HG03064 (cell line): ENCODE measurements around the gene TLE1.

Experiments
- ATAC-seq: cut with Tn5 transposase; IDR thresholded peaks from one replicate; pipeline ENCODE4 v1.9.1; 2021; ENCODE audit warnings: low read depth; ENCODE audit not compliant: unreplicated experiment

TLE1 gene

DNA sequence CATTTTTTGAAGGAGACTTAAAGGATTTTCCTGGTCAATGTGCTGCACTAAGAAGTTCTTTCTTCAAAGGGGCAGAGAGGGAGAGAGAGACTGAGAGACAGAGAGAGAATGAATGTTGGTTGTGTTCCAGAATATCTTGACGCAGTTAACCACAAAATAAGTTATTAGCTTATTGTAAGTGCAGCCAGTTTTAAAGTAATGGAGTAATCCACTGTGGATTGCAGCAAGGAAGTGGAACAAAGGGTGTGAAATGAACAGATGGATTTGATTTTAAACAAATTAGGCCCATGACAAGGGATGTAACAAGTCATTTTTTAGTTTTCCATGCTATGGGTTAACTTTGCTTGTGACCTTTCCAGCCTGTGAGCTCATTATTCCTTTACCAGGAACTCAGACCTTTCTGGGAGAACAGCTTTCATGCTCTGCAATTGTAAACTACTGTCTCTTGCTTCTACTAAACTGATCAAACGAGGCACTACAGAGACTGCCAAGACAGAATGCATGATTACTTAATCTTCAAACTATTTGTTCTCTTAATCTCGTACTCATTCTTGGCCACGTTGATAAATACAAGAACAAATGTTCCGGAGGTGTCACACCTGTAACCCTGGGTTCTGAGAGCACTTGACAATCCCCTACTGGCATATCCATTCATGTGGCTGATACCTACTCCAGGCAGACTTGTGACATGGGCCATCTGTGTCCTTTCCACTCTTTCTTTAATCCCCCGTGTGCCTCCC is 131.1 kb downstream of the TLE1 start:
- ATAC-seq = no peak

GRCh38 chr9:81557452-81558090 is 131.8 kb downstream of the TLE1 start:
- no peak for ATAC-seq

DNA sequence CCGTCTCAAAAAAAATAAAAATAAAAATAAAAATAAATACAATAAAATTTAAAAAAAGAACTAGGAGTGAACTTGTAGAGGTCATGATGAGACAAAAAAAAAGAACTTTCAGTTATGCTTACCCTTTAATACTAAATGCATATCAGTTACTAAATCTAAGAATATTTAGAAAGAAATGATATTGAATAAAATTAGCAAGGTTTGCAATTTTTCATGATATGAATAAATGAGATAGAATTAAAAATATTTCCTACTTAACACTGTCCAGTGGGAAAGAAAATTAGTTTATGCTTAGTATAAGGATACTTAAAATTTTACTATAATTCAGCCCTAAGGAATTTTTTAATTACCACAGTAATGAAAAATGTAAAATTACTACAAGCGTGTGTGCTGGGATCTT is 132.4 kb downstream of the TLE1 start:
- ATAC-seq = no peak

- ATAC-seq = no peak
Observed at GRCh38 chr9:81552581-81552991, 136.8 kb downstream of the TLE1 start.

DNA sequence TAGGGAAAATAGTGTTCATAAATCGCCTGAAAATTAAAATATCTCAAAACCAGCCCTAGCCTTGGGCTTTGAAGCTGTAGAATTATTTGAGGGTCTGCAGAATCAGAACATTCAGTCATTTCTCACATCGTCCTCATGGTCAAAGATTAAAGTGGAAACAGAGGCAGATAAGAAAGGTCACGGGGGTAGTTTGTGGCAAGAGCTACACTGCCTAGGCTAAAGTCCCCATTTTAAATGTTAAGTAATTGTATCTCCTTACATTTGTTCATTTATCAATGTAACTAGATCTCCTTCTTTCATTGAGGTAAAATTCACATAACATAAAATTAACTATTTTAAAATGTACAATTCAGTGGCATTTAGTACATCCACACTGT is 139.2 kb downstream of the TLE1 start:
- no peak for ATAC-seq

DNA sequence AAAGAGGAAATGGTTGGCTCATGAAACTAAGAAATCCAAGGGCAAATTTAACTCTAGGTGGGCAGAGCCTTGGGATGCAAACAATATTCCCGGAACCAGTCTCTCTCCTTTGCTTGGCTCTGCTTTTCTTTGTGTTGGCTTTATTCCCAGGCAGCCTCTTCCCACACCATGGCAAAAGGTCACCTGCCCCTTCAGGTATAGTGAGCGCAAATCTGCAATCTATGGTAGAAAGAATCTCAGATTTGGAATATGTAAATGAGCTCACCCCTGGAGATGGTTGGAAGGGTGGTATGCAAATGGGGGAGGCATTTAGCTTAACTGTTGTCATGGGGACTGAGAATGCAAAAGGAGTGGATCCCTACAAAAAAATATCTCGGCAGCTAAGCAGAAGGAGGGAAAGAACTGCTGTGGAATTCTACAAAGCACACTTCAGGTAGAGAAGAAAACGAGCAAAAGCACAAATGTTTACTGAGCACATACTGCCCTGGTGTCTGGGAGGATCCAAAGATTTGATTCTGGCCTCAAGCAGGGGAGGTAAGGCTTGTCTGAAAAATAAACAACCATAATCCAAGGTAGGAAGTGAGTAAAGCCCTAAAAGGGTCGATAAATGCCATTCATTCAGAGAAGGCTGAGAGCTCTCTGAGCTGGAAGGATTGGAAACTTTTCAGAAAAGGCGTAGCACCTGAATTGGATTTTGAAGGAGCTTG is 139.7 kb downstream of the TLE1 start:
- no peak for ATAC-seq

- ATAC-seq = no peak
Observed at GRCh38 chr9:81548911-81549310, 140.4 kb downstream of the TLE1 start.

DNA sequence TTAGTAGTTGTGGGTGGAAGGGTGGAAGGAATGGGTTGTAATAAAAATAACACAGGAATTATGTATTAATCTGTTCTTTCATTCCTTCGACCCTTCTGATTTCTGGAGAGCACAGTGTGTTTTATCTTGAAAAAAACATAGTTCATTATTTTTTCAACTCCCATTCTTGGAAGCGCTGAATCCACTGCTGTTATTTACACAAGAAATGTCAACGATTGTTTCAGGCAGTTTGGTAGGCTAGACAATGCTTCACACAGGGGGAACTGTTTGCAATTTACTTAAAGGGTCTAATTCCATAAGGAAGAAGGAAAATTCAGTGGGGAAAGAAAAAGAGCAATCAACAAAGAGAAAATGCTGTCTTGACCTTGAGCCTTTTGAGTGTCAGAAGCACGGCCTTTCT is 142.9 kb downstream of the TLE1 start:
- ATAC-seq = no peak

DNA sequence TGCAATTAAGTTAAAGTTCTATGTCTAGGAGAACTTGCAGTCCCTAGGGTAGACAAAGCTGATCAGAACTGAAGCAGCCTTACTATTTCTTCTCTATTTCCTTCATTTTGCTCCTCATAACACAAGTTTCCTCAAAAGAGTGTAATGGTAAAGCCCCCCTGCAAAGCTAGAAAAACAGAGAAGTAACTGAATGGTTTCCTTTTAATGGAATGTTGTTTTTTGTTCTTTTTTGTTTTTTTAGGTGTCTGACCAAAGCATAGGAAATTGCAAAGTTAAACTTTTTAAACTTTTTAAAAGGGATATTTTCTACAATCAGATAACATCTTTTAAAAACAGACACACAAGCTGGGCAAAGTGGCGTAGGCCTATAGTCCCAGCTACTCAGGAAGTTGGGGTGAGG is 145.7 kb downstream of the TLE1 start:
- no peak for ATAC-seq

- no peak for ATAC-seq
Observed at GRCh38 chr9:81542118-81542889, 147.0 kb downstream of the TLE1 start.

DNA sequence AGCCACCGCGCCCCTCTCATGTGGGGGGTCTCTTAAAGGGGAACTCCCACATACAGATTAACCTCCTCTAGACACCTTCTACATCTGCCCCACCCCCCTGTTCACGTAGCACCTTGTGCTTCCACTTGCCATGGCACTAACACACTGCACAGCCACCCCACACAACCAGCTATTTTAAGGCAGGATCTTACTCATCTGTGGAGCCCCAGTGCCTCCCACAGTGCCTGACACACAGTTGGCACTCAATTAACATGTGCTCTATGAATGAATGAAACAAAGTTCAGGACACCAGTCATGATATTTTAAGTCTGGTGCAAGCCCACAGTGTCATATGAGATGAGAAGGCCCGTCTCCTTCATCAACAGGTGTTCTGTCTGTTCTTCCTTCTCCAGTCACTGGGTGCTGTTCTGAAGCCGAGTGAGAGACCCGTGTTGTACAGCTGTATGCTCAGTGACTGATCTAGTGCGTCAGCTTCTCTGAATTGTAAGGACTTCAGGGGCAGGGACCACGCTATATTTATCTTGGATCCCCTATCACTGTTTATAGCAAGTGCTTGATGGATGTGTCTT is 149.1 kb downstream of the TLE1 start:
- no peak for ATAC-seq

- no peak for ATAC-seq
Observed at GRCh38 chr9:81539317-81539716, 150.0 kb downstream of the TLE1 start.

DNA sequence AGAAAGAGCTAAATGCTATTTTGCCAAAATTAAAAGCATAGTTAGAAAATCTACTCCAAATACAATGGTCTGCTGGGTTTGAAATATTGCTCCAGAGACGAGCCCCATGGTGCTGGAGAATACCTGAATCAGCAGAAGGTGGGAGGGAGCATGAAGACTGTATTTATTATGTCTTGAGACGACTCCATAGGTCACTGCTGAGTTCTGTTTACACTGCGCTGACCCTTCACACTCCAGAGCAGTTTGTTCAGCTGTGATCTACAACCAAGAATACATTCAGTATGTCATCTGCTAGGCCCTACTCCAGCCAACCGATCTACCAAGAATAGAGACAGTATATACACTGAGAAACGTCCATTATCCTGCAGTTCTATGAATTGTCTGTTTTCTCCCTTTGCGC is 150.5 kb downstream of the TLE1 start:
- ATAC-seq = no peak

DNA sequence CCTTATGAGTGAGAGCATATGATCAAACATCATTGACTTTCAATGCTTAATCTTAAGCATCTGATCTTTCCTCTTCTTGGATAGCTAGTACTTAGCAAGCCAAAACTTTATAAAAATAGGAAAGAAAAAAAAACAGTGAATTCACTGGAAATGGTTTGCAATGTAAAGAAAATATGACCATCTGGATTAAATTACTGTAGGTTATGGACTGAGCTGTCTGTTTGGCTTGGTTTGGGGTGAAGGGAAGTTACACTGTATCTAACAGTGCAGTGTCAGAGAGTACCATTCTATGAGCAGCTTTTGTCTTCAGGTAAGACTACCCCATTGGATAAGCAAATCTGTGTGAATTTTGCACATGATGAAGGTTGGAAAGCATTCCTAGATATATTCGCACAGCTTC is 151.4 kb downstream of the TLE1 start:
- ATAC-seq = no peak

- no peak for ATAC-seq
Observed at GRCh38 chr9:81536242-81537025, 152.9 kb downstream of the TLE1 start.

- ATAC-seq = no peak
Observed at GRCh38 chr9:81535542-81536241, 153.7 kb downstream of the TLE1 start.

- ATAC-seq = no peak
Observed at GRCh38 chr9:81534138-81534875, 155.0 kb downstream of the TLE1 start.
